Hematopoietic multipotent progenitor cell treated with erythropoietin and hydrocortisone succinate and interleukin-3 and kit ligand, for 8 days (in vitro differentiated cells): ENCODE results near the gene TMEM86B.
A peak's percentile ranks its signal among the peaks of the same experiment; 100 is the strongest.
"Not testable (repeated sequence)": the region's sequence is repeated elsewhere in the genome, so short reads cannot be mapped to it uniquely, and the experiment has no call there.

ENCODE experiments used
- DNase-seq: peaks from one replicate; pipeline ENCODE4 v3.0.0-alpha.2; 2015

The TMEM86B gene

GRCh38 chr19:55240713-55241020 is 12.1 kb upstream of the TMEM86B start:
- DNase-seq, result no peak

- no peak for DNase-seq
These were observed 10.4 kb upstream of the TMEM86B start for GRCh38 chr19:55239004-55239403.

GRCh38 chr19:55238030-55238429 is 9.5 kb upstream of the TMEM86B start:
- no peak for DNase-seq

- DNase-seq, result no peak
These were observed 4.4 kb upstream of the TMEM86B start for GRCh38 chr19:55232986-55233385.

- DNase-seq, result no peak
These were observed 3.7 kb upstream of the TMEM86B start for GRCh38 chr19:55232286-55232602.

GRCh38 chr19:55231391-55232285 is 3.1 kb upstream of the TMEM86B start:
- no peak for DNase-seq

GRCh38 chr19:55230780-55231179 is 2.2 kb upstream of the TMEM86B start:
- DNase-seq, result no peak

GRCh38 chr19:55230329-55230728 is 1.8 kb upstream of the TMEM86B start:
- DNase-seq, result no peak

- no peak for DNase-seq
These were observed 1.2 kb upstream of the TMEM86B start for GRCh38 chr19:55229789-55230182.

GRCh38 chr19:55229145-55229788 is 704 bp upstream of the TMEM86B start:
- no peak for DNase-seq

- DNase-seq, result no peak
These were observed 560 bp downstream of the TMEM86B start for GRCh38 chr19:55228015-55228391.

GRCh38 chr19:55227241-55228014 is 1.1 kb downstream of the TMEM86B start:
- DNase-seq, result no peak

GRCh38 chr19:55226788-55227187 is 1.8 kb downstream of the TMEM86B start:
- DNase-seq, result no peak

- DNase-seq, result no peak
These were observed 2.3 kb downstream of the TMEM86B start for GRCh38 chr19:55226273-55226672.

GRCh38 chr19:55225415-55225958 is 3.1 kb downstream of the TMEM86B start:
- DNase-seq, result no peak

- not testable (repeated sequence) for DNase-seq
These were observed 3.7 kb downstream of the TMEM86B start for GRCh38 chr19:55224679-55225414.

GRCh38 chr19:55224038-55224665 is 4.4 kb downstream of the TMEM86B start:
- no peak for DNase-seq

- DNase-seq, result no peak
These were observed 5.1 kb downstream of the TMEM86B start for GRCh38 chr19:55223291-55224037.

GRCh38 chr19:55220525-55220924 is 8.0 kb downstream of the TMEM86B start:
- peak; percentile 32 for DNase-seq

GRCh38 chr19:55216461-55217198 is 11.9 kb downstream of the TMEM86B start:
- DNase-seq, result peak; percentile 83

GRCh38 chr19:55213547-55213946 is 15.0 kb downstream of the TMEM86B start:
- DNase-seq, result no peak
